ENCODE measurements around the gene LIPA.
"Not testable (repeated sequence)": the region's sequence is repeated elsewhere in the genome, so short reads cannot be mapped to it uniquely, and the experiment has no call there.

Gene LIPA

DNA sequence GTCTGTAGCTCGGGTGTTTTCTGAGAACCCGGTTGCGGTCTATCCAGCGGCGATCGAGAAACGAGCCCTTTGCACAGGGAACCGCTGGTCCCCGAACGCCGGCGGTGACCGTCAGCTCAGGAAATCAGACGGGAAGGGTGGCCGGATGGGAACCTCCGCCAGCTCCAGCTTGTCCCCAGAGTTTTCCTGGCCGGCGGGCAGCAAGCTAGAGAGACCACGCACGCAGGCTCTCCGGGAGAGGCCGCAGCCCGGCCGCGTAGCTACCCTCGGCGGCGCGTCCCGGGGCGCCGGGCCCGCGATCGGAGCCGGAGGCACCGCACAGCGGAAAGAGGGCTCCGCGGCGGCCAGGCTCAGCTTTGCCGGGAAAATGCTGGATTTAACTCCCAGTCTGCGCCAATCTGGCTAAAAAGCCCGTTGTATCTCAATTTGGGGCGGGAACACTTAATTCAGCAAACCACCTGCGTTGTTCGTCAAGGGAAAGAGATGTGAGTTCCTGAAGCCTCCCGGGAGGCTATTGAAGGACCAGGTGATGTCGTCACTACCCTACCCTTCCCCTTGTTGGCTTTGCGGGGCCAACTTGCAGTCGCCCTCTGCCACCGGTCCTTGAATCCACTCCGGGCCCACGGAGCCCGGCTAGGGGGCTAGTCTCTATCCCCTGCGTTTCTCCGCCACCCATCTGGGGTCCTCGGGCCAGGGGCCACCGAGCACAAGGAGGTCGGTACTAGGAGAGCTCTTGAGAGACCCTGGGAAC lies 43.6 kb downstream of the LIPA start:
- DNase-seq (ENCODE audit: low read depth in 2 of 2) = no peak

DNA sequence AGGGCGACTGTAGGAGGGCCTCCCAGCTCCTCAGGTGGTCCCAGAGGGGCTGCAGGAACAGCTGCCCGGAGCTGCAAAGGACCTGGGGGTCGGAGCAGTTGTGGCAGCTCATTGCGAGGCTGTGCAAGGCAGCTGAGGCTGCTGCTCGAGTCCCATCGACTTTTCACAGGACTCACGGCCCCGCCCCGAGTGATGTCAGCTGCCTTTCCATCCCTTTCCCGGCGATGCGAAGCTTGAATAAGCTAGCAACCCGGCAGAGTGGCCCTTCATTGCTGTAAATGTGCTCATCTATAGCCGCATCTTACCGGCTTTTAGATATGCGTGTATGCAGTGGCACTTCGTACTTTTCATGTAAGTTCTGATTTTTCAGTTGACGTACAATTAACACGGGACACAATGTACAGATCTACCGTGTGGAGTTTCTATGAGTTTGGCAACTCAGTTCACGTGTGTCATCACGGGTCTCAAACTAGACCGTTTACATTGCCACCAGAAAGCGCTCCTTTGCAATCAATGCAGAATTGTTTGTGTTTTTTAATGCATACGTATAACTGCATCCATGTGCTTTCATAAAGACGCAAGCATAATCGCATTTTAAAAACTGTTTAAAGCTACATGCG lies 44.3 kb downstream of the LIPA start, which contains the start of gene CH25H:
Gene CH25H (minus strand): TSS at position 137 of the 620 bp plus-strand sequence. CDS start 25 bp downstream, at position 112.
- no peak for DNase-seq (ENCODE audit: low read depth in 2 of 2)

DNA sequence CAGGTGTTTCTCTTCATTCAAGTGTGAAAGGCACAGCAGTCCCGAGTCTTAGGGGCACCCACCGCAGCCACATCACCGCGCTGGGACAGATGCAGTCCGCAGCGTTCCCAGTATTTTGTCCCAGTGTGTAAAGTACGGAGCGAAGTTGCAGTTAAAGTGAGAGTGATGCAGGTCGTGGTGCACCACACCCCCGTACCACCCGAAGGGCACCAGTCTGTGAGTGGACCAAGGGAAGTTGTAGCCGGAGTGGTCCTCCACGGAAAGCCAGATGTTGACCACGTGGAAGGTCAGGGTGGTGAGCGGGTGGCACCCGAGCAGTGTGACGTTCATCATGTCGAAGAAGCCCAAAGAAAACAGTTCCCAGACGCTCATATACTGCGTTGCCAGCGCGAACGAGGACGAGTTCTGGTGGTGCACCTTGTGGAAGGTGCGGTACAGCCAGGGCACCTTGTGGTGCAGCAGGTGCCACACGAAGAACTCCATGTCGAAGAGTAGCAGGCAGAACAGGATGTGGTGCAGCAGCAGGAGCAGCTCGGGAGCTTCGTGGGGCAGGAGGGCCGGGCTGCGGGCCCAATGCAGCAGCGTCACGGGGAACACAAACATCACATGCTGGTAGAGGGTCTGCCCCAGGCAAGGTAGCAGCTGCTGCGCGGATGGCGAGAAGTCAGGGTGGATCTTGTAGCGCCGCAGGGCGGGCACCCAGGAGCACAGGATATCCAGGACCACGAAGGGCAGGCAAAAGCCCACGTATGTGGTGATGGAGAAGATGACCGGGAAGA lies 45.0 kb downstream of the LIPA start:
- no peak for DNase-seq (ENCODE audit: low read depth in 2 of 2)

DNA sequence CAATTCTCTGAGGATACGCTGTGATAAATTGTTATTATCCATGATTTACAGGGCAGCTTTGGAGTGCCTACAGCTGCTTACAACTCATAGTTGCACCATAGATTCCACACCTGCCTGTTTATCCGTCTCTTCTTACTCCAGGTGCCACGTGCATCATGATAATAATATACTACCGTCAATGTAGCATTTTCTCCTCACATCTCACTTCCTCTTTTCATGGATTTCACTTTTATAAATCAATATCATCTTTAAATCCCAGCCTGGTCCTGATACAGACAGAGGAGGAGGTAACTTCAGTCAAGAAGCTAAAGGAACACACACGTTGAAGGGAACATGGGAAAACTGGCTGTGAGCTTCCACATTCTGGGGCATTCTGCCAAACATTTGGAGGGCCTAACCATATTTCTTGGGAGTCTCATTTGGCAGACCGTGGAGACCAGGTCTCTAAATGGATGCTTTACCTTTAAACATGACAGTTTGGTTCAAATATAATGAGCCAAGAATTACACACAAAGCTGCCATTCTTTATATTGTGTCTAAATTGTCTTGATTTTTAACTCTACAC lies 46.9 kb downstream of the LIPA start:
- no peak for DNase-seq (ENCODE audit: low read depth in 2 of 2)

DNA sequence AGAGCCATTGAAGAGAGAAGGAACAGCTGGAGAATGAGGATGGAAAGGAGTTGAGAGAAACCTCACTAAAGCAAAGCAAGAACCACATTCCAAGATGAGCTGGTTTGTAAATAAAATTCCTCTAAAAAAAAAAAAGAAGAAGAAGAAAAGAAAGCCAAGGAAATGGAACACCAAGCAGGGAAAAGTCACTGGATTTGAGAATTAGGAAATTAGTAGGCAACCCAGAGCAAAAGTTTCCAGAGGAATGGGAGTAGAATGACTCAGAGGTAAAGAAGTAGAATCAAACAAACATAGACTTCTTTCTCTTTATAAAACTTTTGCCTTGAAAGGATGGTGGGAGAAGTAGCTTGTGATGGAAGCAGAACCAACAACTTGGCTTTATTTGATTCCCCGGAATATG lies 48.3 kb downstream of the LIPA start:
- no peak for DNase-seq (ENCODE audit: low read depth in 2 of 2)

GRCh38 chr10:89202033-89202425 lies 49.5 kb downstream of the LIPA start:
- no peak for DNase-seq (ENCODE audit: low read depth in 2 of 2)

DNA sequence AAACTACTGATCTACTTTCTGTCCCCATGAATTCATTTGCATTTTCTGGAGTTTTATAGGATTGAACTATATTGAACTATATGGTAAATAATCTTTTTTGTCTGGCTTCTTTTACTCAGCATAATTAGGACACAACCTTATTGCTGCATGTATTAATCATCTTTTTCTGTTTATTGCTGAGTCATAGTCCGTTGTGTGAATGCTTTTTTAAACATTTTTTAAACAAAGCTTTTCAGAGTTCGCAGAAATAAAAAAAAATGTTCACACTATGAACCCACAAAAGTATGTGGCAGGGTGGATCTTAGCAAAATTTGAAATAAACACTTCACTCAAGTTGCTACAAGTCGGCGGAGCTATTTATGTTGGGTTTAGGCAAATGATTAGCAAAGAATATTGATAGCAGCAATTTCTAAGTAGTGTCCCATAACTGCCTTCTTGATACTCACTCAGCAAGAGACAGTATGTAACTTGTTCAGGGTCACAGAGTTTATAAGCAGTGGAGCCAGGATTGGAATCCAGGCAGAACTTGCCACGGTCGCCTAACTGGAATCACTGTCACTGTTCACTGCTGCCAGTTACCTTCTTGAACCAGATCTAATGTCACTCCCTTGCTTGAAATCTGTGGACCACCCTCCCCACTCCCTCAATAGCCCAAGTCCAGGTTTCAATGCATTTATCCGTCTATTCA lies 50.1 kb downstream of the LIPA start:
- no peak for DNase-seq (ENCODE audit: low read depth in 2 of 2)

GRCh38 chr10:89197473-89197872 lies 54.1 kb downstream of the LIPA start:
- no peak for DNase-seq (ENCODE audit: low read depth in 2 of 2)

DNA sequence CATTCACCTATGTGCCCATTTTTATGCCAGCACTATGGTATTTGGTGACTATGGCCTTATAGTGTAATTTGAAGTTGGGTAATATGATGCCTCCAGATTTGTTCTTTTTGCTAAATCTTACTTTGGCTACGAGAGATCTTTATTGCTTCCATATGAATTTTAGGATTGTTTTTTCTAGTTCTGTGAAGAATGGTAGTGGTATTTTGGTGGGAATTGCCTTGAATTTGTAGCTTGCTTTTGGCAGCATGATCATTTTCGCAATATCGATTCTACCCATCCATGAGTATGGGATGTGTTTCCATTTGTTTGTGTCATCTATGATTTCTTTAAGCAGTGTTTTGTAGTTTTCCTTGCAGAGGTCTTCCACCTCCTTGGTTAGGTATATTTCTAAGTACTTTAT lies 60.3 kb downstream of the LIPA start:
- DNase-seq (ENCODE audit: low read depth in 2 of 2) = not testable (repeated sequence)

GRCh38 chr10:89189211-89189734 lies 62.3 kb downstream of the LIPA start:
- no peak for DNase-seq (ENCODE audit: low read depth in 2 of 2)

GRCh38 chr10:89185658-89186057 lies 65.9 kb downstream of the LIPA start:
- DNase-seq (ENCODE audit: low read depth in 2 of 2) = no peak

DNA sequence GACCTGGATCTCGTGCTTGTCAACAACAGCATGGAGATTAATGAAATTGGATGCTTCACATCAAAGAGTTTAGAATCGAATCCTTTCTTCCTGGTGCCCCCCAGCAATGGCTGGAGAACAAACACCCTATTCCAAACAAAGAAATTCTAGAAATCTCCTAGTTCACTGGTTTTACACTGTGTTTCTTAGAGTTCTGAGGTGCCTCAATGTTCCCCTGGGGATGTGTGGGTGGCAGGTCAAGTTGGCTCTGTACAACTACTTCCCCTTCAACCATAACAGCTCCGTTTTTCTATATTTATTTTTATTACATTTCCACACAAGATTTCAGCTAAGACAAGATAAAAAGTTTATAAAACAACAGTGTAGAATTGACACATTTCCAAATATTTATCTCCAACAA lies 66.9 kb downstream of the LIPA start:
- DNase-seq (ENCODE audit: low read depth in 2 of 2) = no peak

GRCh38 chr10:89183571-89183970 lies 68.0 kb downstream of the LIPA start:
- DNase-seq (ENCODE audit: low read depth in 2 of 2) = no peak

DNA sequence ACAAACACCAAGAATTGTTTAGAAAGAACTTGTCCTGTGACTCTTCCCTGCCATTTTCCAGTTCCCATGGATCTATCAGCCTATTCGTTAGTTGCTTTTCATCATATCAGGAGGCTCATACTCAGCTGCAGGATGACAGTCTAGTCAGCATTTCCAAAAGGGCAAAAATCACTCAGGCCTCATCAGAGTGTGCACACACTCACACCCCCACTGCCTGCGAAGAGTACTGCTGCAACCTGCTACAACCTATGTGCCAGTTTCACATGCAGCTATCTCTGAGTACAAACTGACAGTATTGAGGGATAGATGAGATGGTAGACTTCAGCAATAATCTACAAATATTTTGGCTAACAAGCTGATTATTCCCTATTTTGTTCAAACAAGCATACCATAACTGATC lies 68.7 kb downstream of the LIPA start:
- no peak for DNase-seq (ENCODE audit: low read depth in 2 of 2)

DNA sequence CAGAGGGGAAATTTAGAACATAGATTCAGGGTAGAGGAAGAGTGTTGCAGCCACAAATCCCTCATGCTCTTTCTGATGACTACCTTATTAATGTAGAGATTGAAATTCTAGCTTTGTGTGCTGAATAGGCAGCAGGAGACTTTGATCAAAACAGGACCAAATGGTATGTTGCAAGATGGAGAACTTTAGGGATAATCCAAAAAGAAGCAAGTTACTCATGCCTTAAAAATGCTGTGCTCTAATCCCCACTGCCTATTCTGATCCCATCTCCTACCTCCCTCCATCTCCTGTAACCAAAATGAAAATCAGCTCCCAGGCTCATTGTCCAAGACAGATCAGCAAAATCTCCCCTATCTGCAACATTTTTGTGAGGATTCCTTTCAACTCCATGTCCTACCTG lies 75.8 kb downstream of the LIPA start:
- DNase-seq (ENCODE audit: low read depth in 2 of 2) = no peak

DNA sequence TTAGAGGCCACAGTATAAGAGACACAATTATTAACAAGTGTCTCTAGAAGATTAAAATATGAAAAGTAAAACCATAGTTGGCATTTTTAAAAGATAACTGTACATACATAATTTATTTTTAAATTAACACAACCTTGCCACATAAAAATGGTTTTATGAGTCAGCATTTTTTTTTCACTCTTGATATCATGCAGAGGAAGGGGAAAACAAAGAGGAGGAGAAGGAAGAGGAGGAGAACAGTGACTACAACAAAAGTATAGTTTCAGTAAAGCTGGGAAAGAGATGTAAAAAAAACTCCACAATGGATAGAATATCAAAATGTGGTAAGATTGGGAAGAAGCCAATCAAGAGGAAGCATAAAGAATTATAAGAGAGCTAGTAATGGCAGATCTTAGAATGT lies 78.5 kb downstream of the LIPA start:
- DNase-seq (ENCODE audit: low read depth in 2 of 2) = no peak

- no peak for DNase-seq (ENCODE audit: low read depth in 2 of 2)
Observed at GRCh38 chr10:89171996-89172395, 79.6 kb downstream of the LIPA start.

- DNase-seq (ENCODE audit: low read depth in 2 of 2) = no peak
Observed at GRCh38 chr10:89171263-89171872, 80.2 kb downstream of the LIPA start.

- DNase-seq (ENCODE audit: low read depth in 2 of 2) = not testable (repeated sequence)
Observed at GRCh38 chr10:89168354-89168900, 83.1 kb downstream of the LIPA start.

DNA sequence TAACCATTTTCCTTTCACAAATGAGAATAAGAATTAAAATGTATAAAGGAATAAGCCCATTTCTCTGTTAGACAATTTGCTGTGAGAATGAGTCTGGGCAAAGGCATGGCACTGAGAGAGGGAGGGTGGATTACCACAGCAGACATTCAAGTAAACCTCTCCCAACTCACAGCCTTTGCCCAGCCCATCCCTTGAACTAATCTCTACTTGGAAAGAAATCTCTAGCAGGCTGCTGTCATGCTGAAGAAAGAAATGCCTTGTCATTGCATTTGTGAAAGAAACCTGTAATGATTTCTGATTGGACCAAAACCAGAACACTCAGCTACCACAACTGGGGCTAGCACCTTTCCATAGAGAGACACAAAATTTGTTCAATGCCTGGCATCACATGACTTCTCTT lies 83.7 kb downstream of the LIPA start:
- DNase-seq (ENCODE audit: low read depth in 2 of 2) = no peak

DNA sequence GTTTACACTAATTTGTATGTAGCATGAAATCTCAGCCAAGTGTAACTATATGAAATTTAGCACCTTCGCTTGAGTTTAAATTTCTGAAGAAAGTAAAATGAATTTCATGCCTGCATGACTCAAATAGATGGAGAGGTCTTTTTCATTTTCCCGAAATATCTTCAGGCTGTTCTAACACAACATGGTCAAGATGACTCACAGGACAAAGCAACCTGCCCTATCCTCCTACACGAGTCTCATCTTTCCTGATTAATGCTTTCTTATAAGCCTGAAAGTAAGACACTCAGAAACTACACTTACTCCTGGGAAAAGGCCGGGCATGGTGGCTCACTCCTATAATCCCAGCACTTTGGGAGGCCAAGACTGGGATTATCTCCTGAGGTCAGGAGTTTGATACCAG lies 85.7 kb downstream of the LIPA start:
- DNase-seq (ENCODE audit: low read depth in 2 of 2) = no peak

Measured in stimulated activated CD8-positive, alpha-beta memory T cell treated with anti-CD3 and anti-CD28 coated beads, Interleukin-7, amount 100 ng/mL, for 1 hour (primary cell).